Non-pigmented ciliary epithelial cell (primary cell): ENCODE results near the gene TENT4A.
A peak's percentile ranks its signal among the peaks of the same experiment; 100 is the strongest.

ENCODE experiments used
- DNase-seq: peaks from one replicate; pipeline ENCODE4 v3.0.0-alpha.2; 2010; ENCODE audit warnings: low read depth

The TENT4A gene

GRCh38 chr5:6700685-6701355, 12.4 kb upstream of the TENT4A start:
- DNase-seq = no peak

- DNase-seq = no peak
Measured at GRCh38 chr5:6701491-6701890, 11.7 kb upstream of the TENT4A start.

DNA sequence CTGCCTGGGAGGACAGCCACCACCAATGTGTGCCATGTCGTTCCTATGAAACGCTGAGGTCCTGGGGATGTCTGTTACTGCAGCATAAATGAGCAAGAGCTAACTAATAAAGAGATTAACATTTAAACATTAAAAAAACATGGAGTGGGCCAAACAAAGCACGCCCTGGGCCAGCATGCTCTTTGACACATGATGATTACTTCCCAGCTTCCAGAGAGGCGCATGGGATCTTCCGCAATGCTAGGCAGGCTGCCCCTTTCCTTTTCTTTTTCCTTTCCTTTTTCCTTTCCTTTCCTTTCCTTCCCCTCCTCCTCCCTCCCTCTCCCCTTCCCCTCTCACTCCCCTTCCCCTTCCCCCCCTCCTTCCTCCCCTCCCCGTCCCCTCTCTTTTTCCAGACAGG, 10.6 kb upstream of the TENT4A start:
- no peak for DNase-seq

GRCh38 chr5:6703806-6704205, 9.4 kb upstream of the TENT4A start:
- no peak for DNase-seq

DNA sequence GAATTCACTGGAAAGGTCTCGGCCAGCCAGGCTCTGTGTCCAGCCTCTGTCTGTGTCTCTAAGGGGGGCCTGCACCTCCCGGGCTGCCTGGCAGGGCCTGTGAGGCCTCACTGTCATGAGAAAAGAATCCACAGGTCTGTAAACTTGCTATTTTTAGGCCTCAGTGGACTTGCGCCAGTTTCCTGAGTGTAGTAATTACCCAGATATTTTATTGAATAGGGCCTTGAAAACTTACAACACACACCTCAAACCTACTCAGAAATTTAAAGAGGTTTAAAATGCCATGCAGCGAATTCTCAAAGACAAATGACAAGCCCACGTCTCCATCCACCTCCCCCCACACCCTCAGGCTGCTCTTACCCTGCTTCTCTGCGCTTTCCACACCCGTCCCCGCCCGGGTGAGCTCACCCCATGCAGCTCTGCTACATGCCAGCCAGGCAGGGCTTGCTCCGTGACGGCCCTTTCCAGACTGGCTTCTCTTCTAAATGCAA, 8.8 kb upstream of the TENT4A start:
- DNase-seq = peak; percentile 63

DNA sequence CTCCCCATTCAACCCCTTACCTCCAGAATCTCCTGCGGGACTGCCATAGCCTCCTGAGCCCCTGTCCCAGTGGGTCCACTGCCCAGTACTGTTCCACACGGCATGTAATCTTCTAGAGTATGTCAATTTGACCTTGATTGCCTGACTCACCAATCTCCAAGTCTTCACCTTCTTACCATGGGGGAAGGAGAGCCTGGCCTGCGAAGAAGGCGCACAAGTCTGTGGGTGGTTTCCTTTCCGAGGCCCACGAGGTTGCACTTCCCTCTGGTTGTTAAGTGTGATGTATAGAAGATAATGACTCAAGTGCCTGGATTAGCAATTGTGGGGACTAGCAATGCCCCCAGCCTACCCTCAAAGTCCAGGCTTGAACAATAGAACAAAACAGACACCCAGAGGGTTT, 8.1 kb upstream of the TENT4A start:
- DNase-seq = no peak

- no peak for DNase-seq
Measured at GRCh38 chr5:6705959-6706358, 7.3 kb upstream of the TENT4A start.

DNA sequence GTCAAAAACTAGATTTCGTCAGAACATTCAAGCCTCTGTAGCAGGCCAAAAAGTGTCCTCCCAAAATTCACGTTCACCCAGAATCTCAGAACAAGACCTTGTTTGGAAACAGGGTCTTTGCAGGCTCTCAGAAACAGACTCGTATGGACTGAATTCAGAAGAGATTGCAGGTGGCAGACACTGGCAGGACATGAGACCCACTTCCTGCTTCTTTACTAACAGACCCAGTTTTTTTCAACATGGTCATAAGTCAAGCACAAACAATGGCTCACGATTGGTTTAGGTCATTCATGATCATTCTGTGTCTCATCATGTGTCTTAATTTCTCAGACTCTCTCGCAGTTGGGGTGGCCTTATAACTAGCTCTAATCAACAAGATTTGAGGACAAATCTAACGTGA, 5.4 kb upstream of the TENT4A start:
- DNase-seq = no peak

- no peak for DNase-seq
Measured at GRCh38 chr5:6708814-6709213, 4.4 kb upstream of the TENT4A start.

- DNase-seq = no peak
Measured at GRCh38 chr5:6710070-6710469, 3.2 kb upstream of the TENT4A start.

DNA sequence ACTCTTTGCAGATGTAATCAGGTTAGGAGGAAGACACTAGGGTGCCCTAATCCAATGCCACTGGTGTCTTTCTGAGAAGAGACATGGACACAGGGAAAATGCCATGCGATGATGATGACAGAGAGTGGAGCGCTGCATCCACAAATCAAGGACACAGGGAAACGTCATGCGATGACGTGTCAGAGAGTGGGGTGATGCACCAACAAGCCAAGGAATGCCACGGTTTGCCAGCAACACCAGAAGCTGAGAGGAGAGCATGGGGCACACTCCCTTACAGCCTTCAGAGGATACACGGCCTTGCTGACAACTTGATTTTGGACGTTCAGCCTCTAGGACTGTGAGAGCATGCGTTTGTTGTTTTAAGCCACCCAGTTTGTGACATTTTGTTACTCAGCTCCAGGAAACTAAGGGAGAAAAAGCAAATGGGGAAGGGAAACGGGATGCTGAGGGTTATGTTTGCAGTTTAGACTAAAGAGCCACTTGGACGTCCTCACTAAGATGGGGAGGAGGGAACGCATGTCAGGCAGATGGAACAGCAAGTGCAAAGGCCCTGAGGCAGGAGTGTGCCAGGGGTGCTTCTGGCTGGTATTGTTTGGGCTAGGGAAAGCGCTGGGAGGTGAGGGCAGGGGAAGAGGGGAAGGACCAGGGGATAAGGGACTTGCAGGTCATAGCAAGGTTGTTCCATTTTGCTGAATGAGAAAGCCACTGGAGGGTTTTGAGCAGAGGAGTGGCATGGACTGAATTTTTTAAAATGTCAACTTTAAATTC, 2.5 kb upstream of the TENT4A start:
- no peak for DNase-seq

- no peak for DNase-seq
Measured at GRCh38 chr5:6711409-6712141, 1.7 kb upstream of the TENT4A start.

DNA sequence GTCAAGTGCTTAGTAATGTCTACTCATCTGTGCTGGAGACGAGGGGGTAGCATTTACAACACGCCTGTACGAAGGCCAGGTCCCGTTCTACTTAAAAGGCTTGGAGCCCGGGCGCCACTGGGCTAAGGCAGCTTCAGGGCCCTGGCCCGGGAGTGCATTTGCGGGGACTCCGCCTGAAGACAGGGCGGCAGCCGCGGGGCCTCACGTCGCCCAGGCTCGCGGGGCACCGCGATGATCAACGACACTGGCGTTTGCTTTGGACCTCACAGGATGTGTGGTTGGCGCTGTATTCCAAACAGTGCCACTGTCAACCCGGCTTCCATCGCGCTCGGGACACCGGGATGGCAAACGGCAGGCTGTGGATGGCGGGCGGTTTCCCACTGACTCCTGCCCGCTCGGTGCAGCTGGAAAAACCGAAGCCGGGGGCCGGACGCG, 1.1 kb upstream of the TENT4A start:
- peak; percentile 35 for DNase-seq

- DNase-seq = peak; percentile 55
Measured at GRCh38 chr5:6712577-6713273, 507 bp upstream of the TENT4A start.

DNA sequence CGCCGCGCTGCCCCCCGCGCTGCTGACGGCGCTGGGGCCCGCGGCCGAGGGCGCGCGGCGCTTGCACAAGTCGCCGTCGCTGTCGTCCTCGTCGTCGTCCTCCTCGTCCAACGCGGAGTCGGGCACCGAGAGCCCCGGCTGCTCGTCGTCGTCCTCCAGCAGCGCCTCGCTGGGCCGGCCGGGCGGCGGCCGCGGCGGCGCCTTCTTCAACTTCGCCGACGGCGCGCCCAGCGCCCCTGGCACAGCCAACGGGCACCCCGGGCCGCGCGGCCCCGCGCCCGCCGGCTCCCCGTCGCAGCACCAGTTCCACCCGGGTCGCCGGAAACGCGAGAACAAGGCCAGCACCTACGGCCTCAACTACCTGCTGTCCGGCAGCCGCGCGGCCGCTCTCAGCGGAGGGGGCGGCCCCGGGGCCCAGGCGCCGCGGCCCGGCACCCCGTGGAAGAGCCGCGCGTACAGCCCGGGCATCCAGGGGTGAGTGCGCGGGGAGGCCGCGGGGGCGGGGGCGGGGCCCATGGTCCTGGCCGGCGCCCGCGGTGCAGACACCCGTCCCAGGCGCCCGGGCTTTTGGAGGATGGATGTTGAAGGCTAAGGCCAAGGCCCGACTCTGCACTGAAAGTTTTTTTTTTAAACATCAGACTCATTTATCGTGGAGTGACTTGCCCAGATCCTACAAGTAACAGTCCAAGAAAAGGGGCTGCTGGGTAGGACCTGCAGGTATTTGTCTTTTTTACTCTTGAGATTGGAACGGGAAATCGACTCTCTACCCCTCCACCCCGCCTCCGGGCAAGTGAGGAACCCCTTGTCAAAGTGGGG, 1.2 kb downstream of the TENT4A start:
- DNase-seq = no peak

DNA sequence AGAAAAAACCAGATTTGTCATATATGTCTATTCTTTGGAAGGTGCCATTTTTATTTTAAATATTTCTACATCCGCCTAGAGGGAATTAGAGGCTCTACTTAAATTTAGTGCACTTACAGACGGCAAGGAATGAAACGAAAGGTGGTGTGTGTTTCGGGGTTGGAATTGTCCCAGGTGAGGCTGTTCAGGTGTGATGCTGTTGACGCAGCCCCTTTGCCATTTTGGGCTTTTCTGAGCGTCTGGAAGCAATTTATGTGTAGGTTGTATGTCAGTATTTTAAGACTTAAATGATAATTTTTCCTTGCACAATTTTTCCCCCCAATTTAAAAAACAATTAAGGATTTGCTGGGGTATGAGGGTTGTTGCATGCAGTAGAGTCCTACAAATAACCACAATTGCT, 2.0 kb downstream of the TENT4A start:
- DNase-seq = no peak

DNA sequence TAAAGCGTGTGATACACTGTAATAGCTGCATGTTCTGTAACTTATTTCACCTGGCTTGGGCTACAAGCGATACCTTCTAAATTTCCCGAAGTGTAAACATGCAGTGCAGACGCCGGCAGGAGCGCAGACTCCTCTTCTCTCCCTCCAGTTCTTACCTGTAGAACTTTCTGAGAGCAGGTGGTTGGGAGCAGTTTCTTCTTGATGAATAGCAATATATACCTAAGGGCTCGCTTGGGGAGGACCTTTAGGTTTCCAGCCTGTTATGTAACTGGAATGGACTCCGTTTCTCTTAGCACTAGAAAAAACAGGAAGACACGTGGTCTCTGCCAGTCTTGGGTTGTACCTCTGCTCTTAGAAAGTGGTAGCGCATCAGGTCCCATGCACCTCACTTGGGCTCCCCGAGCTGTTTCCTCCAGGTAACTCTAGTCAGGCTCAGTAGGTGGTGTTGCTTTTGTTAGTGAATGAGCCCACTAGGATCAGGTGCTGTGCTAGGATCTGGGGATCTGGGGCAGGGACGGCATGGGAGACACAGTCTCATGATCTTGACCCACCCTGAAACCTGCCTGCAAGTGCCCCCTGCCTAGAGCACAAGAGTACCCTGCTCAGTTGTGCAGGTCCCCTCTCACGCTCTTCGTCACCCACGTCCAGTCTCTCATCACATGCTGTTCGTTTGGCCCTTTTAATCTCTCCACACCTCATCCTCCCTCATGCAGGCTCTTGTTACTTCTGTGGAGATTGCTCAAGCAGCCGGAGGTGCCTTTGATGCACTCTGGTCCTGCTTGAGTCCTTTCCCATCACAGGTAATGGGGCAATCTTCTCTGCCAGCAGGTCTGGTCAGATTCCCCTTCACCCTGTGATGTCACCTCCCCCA, 2.8 kb downstream of the TENT4A start:
- no peak for DNase-seq

GRCh38 chr5:6716629-6717149, 3.5 kb downstream of the TENT4A start:
- DNase-seq = no peak

DNA sequence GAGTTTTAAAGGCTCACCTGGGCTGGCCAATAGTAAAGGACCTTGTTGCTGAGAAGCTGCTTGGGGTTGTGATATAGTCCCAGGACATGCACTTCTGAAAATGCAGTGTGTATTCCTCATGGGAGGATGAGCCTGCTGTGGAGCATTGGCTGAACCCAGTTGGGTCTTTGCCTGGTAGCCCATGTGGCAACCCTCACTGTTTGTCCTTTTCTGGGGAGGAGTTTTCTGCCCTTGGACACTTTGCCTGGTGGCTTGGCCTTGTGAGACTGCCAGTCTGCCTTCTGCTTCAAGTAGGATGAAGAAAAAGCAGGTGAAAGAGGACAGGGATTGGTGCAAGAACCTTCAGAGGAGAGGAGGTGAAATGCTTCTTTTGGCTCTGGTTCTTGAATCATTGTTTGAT, 4.0 kb downstream of the TENT4A start:
- no peak for DNase-seq

DNA sequence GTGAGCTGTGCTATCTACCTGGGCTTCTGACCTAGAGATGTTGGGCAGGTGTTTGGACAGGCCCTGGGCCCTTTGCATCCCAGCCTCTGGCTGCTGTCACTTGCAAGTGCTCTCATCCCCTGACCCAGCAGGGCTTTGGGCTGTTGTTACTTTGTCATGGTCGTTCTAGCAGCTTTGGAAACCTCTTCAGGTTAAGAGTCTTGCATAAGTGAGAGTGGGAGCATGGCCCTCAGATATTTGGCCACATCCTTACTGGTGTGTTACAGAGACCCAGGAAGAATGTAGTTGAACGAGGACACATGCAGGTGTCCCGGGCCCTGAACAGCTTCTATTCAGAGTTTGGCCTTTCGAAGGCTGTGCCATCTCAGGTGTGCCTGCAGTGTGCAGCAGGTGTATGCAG, 4.5 kb downstream of the TENT4A start:
- no peak for DNase-seq
